Activated CD4-positive, alpha-beta memory T cell treated with anti-CD3 and anti-CD28 coated beads, Interleukin-2, amount 10 ng/mL, durations not matched to agents 7 days and 5 days (primary cell): ENCODE measurements around the gene FAM161B. TPM values are rescaled to one million over a fixed set of nuclear protein-coding genes. Genes with fewer than 3 reads are reported as not detected.
"Not testable (repeated sequence)": the region's sequence is repeated elsewhere in the genome, so short reads cannot be mapped to it uniquely, and the experiment has no call there.

Source experiments
- CTCF ChIA-PET: fragments of 350-600 bp; sonication (Branson Sonifier 250); formaldehyde crosslinking; loops from one replicate; lab custom pipeline; 2021; ENCODE audit warnings: antibody characterized with exemption, inconsistent platforms; lab: Charles Lee
- POLR2A ChIA-PET: fragments of 350-600 bp; sonication (Branson Sonifier 250); formaldehyde crosslinking; loops from one replicate; lab custom pipeline; 2021; ENCODE audit warnings: antibody characterized with exemption; lab: Charles Lee
- DNase-seq: peaks from one replicate; pipeline ENCODE4 v3.0.0-alpha.2; 2020
- H3K27ac Mint-ChIP-seq: one replicate; pipeline ENCODE4 v1.8.0; 2021; ENCODE audit warnings: mild to moderate bottlenecking, mixed read lengths
- H3K27me3 Mint-ChIP-seq: one replicate; pipeline ENCODE4 v1.8.0; 2021; ENCODE audit warnings: mixed read lengths
- H3K36me3 Mint-ChIP-seq: one replicate; pipeline ENCODE4 v1.8.0; 2021; ENCODE audit warnings: low read depth, mixed read lengths
- H3K4me1 Mint-ChIP-seq: one replicate; pipeline ENCODE4 v1.8.0; 2021; ENCODE audit warnings: mixed read lengths
- H3K4me3 Mint-ChIP-seq: one replicate; pipeline ENCODE4 v1.8.0; 2021; ENCODE audit warnings: mild to moderate bottlenecking, mixed read lengths
- H3K9me3 Mint-ChIP-seq: one replicate; pipeline ENCODE4 v1.8.0; 2021; ENCODE audit warnings: mixed read lengths
- total RNA-seq, 2 experiments: library from RNA; stranded (reverse); gene quantifications; one replicate each; pipeline ENCODE4 v1.2.3, GENCODE V29; 2021

FAM161B gene
- total RNA-seq, 2 experiments from 2014 or later: 1.8 to 2.1 TPM

DNA sequence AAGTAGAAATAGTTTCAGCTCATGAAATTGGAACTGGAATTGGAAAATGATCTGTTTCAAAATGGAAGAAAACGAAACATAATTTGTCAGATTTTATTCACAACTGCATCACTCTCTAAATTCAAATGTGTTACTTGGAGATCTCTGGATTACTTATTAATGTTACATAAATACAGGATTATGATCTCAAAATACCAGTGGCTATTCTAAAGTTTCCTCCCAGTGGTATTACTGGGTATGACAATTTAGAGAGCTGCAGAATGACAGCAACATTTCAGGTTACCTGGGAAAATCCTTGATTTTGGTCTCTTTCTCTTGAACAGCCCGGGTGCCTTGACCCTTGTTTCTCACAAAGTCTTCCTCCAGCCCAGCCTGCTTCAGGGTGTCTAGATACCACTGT is 14.2 kb downstream of the FAM161B start:
- Mint-ChIP-seq H3K27me3 (no peaks in the 10 kb centered on the region), H3K4me3 (no peak overlapping the region), H3K36me3 (peaks cover 40% of the 10 kb centered on the region), H3K4me1 (no peaks in the 10 kb centered on the region), H3K27ac (no peak overlapping the region), H3K9me3 (no peaks in the 10 kb centered on the region)
- CTCF ChIA-PET: interaction anchor here (0.7 to 1.2 kb wide), 7 partner anchors 14 to 207 kb away, joined by 3 to 5 read pairs (median 3); partner anchors contain the start of genes COQ6 and FAM161B
- POLR2A ChIA-PET: no interaction called here
- DNase-seq: no peak

DNA sequence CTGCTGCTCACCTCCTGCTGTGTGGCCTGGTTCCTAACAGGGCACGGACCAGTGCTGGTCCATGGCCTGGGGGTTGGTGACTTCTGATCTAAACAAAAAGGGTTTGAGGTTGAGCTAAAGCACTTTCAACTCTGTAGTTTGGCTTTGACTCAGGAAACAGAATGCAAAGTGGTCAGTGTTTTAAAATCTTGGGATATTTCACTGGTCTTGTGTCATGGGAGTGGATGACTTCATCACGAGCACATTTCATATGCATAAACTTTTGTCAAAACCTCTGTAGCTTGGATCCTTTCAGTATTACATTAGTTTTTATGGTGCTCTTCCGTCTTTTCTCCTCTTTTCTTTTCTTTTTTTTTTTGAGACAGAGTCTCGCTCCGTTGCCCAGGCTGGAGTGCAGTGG is 25.6 kb downstream of the FAM161B start:
- Mint-ChIP-seq H3K27ac (no peak overlapping the region), H3K4me3 (no peak overlapping the region), H3K27me3 (no peaks in the 10 kb centered on the region), H3K9me3 (no peaks in the 10 kb centered on the region), H3K4me1 (no peaks in the 10 kb centered on the region), H3K36me3 (peaks cover 77% of the 10 kb centered on the region)
- ChIA-PET POLR2A (no interaction called here), CTCF (interaction anchor here (1.1 kb wide), 1 partner anchor 115 kb away, joined by 4 read pairs; no protein-coding TSS in a partner anchor)
- DNase-seq: no peak

DNA sequence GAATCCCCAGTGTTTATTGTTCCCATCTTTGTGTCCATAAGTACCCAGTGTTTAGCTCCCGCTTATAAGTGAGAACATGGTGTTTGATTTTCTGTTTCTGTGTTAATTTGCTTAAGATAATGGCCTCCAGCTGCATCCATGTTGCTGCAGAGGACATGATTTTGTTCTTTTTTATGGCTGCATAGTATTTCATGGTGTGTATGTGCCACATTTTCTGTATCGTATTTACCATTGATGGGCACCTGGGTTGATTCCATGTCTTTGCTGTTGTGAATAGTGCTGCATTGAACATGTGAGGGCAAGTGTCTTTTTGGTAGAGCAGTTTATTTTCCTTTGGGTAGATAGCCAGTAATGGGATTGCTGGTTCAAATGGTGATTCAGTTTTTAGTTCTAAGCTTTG is 30.4 kb downstream of the FAM161B start:
- DNase-seq, H3K4me3 Mint-ChIP-seq, H3K27me3 Mint-ChIP-seq, H3K9me3 Mint-ChIP-seq, H3K27ac Mint-ChIP-seq, H3K4me1 Mint-ChIP-seq, POLR2A ChIA-PET: not testable (repeated sequence)
- H3K36me3 Mint-ChIP-seq: peaks cover 65% of the 10 kb centered on the region
- CTCF ChIA-PET: interaction anchor here (0.7 to 0.9 kb wide), 2 partner anchors 17 to 130 kb away, joined by 4 read pairs; no protein-coding TSS in a partner anchor

DNA sequence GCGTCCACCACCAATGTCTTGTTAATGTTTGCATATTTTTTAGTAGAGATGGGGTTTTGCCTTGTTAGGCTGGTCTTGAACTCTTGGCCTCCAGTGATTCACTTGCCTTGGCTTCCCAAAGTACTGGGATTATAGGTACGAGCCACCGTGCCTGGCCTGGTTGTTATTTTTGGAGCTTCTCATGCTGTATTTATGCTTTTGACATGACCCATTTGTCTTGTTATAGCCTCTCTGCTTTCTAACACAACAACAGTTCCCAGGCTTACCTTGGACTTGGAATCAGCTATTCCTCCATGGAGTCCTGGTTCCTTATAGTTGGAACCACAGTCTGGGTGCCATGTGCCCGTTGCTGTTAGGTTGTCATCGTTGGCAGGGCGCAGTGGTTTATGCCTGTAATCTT is 33.6 kb downstream of the FAM161B start:
- Mint-ChIP-seq H3K36me3 (peaks cover 63% of the 10 kb centered on the region), H3K4me1 (peaks cover 2% of the 10 kb centered on the region), H3K27ac (no peak overlapping the region), H3K4me3 (no peak overlapping the region), H3K9me3 (no peaks in the 10 kb centered on the region), H3K27me3 (no peaks in the 10 kb centered on the region)
- POLR2A ChIA-PET: interaction anchor here (0.8 kb wide), 1 partner anchor 18 kb away, joined by 3 read pairs; no protein-coding TSS in a partner anchor
- CTCF ChIA-PET: no interaction called here
- DNase-seq: no peak

DNA sequence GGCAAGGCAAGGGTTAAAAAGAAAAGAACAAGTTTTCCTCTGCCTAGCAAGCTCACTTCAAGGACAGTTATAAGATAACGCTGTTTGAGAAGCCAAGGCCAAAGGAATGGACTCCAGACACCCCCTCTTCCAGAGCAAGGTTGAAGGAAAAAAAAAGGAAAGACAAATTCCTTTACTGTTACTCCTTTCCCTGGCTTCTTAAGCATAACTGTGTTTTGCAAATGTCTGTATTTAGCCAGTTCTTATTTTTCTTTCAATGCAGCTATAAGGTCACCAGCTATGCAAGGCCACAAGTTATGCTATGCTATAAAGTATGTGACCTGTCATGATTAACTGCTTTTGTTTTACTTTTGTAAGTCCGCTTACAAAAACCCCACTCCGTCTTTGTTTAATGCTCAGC is 36.6 kb downstream of the FAM161B start:
- Mint-ChIP-seq H3K4me1 (peaks cover 6% of the 10 kb centered on the region), H3K9me3 (no peaks in the 10 kb centered on the region), H3K4me3 (no peak overlapping the region), H3K27ac (no peak overlapping the region), H3K36me3 (peaks cover 69% of the 10 kb centered on the region), H3K27me3 (no peaks in the 10 kb centered on the region)
- POLR2A ChIA-PET: no interaction called here
- CTCF ChIA-PET: interaction anchor here (0.5 kb wide), 1 partner anchor 104 kb away, joined by 3 read pairs; no protein-coding TSS in a partner anchor
- no peak for DNase-seq

DNA sequence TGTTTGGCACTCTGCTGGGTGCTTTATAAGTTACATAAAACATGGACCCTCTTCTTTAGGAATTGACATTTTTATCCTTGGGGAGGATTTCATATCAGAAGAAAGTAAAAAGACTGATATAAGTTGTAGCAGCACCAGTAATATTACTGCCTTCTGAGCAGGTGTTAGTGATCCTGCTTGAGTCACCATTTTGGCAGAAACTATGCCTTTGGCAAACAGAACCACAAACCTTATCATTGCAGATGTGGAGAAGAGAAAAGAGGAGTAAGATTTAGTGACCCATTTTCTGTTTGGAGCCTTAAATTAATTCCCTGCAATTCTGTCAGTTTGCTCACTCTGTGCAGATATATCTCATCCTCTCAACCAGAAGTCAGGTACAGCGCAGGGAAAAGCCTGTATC is 40.2 kb downstream of the FAM161B start:
- H3K4me3 Mint-ChIP-seq: no peak overlapping the region
- H3K9me3 Mint-ChIP-seq: no peaks in the 10 kb centered on the region
- no peak overlapping the region for H3K27ac Mint-ChIP-seq
- ChIA-PET POLR2A (interaction anchor here (1.3 kb wide), 1 partner anchor 23 kb away, joined by 5 read pairs; the partner anchor contains the start of gene ZNF410), CTCF (no interaction called here)
- H3K4me1 Mint-ChIP-seq: peaks cover 4% of the 10 kb centered on the region
- peaks cover 76% of the 10 kb centered on the region for H3K36me3 Mint-ChIP-seq
- no peaks in the 10 kb centered on the region for H3K27me3 Mint-ChIP-seq
- no peak for DNase-seq

DNA sequence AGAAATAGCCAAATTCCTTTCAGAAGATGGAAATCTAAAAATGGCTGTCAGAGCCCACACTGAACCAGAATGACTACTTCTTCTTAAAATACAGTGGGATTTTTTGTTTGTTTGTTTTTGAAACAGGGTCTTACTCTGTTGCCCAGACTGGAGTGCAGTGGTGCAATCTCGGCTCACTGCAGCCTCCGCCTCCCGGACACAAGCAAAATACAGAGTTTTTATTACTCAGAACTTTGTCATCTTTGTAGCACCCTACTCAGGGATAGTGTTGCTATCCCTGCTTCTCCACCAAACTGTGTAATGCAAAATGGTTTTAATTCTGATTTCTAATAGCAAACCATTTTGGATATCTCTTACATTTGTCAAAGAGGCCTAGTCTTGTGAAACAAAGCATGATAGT is 46.9 kb downstream of the FAM161B start:
- ChIA-PET POLR2A (no interaction called here), CTCF (no interaction called here)
- Mint-ChIP-seq H3K4me3 (no peak overlapping the region), H3K36me3 (peaks cover 55% of the 10 kb centered on the region), H3K27me3 (no peaks in the 10 kb centered on the region), H3K9me3 (no peaks in the 10 kb centered on the region), H3K27ac (no peak overlapping the region), H3K4me1 (no peaks in the 10 kb centered on the region)
- DNase-seq: no peak

DNA sequence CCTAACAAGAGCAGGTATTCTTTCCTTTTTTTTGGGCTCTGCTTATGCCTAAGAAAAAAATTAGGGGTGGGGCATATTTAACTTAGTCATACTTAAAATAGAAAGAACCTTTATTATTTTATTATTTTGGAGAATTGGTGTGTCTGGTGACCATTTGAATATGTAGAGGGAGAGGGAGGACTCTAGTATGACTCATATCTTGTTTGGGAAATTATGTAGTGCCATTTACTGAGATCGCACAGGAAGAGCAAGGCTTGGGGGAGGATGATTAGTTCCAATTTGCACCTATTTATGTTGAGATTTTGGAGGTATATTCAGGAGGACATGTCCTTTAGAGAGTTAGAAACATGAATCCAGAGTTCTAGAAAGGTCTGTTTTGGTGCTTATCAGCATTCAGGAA is 53.4 kb downstream of the FAM161B start:
- H3K36me3 Mint-ChIP-seq: peaks cover 59% of the 10 kb centered on the region
- no peaks in the 10 kb centered on the region for H3K9me3 Mint-ChIP-seq
- peaks cover 18% of the 10 kb centered on the region for H3K4me1 Mint-ChIP-seq
- ChIA-PET CTCF (no interaction called here), POLR2A (interaction anchor here (1.2 to 2.6 kb wide), 2 partner anchors 9 to 53 kb away, joined by 3 to 23 read pairs; partner anchors contain the start of genes COQ6, FAM161B and ZNF410)
- no peak overlapping the region for H3K4me3 Mint-ChIP-seq
- H3K27me3 Mint-ChIP-seq: no peaks in the 10 kb centered on the region
- no peak overlapping the region for H3K27ac Mint-ChIP-seq
- DNase-seq: no peak

DNA sequence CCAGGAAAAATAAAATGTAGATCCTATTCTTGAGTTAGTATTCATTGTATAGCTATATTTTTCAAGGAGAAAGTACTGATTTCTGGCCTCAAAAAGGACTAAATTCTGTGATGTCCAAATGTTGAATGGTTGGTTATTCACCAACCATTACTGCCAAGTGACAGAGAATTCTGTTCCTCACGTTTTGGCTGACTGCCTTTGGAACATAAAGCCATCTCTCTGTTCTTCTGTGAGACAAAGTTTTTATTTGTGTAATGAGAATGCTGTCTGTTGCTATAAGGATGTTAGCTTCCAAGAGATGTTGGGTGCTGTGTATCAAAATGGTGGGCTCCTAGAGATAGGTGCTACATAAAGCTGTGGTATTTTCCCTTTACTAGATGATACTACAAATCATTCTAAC is 54.0 kb downstream of the FAM161B start:
- no peaks in the 10 kb centered on the region for H3K27me3 Mint-ChIP-seq
- H3K27ac Mint-ChIP-seq: peak overlapping the region; percentile 6
- ChIA-PET CTCF (no interaction called here), POLR2A (interaction anchor here (0.7 to 2.6 kb wide), 3 partner anchors 9 to 24 kb away, joined by 3 to 23 read pairs (median 3); partner anchors contain the start of gene ZNF410)
- peaks cover 21% of the 10 kb centered on the region for H3K4me1 Mint-ChIP-seq
- H3K36me3 Mint-ChIP-seq: peaks cover 56% of the 10 kb centered on the region
- no peaks in the 10 kb centered on the region for H3K9me3 Mint-ChIP-seq
- no peak for DNase-seq
- H3K4me3 Mint-ChIP-seq: no peak overlapping the region

DNA sequence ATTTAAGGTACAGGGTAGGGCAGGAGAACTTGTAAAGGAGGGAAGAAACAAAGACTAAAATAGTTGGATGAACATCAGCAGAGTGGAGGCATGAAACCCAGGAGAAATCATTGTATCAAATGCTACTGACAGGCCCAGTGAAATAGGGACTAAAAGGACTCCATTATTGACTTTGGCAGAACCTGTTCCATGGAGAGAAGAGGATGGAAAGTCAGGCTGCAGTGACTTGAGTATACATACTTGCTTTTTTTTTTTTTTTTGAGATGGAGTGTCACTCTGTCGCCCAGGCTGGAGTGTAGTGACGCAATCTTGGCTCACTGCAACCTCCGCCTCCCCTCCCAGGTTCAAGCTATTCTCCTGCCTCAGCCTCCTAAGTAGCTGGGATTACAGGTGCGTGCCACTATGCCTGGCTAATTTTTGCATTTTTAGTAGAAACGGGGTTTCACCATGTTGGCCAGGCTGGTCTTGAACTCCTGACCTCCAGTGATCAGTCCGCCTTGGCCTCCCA is 55.7 kb downstream of the FAM161B start:
- DNase-seq, H3K27me3 Mint-ChIP-seq, POLR2A ChIA-PET, H3K9me3 Mint-ChIP-seq, H3K4me3 Mint-ChIP-seq: not testable (repeated sequence)
- Mint-ChIP-seq H3K36me3 (peaks cover 50% of the 10 kb centered on the region), H3K4me1 (peaks cover 30% of the 10 kb centered on the region), H3K27ac (peak overlapping the region; percentile 2)
- CTCF ChIA-PET: interaction anchor here (1.0 kb wide), 1 partner anchor 8 kb away, joined by 3 read pairs; no protein-coding TSS in a partner anchor

DNA sequence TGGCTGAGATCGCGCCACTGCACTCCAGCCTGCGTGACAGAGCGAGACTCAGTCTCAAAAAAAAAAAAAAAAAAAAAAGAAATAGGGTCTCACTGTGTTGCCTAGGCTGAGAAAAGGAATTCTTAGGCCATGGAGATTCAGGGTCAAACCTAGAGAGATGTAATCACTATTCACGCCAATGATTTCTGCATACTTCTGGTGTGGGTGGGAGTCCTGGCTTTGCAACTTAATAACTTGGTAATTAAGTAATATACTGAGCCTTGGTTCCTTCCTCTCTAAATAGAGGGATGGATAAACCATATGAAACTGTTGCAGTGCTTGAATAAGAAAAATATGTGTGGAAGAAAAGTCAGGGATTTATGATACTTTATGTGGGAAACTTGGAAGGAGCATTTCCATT is 60.5 kb downstream of the FAM161B start:
- no peaks in the 10 kb centered on the region for H3K9me3 Mint-ChIP-seq
- no peaks in the 10 kb centered on the region for H3K27me3 Mint-ChIP-seq
- no peak overlapping the region for H3K4me3 Mint-ChIP-seq
- CTCF ChIA-PET: no interaction called here
- peaks cover 29% of the 10 kb centered on the region for H3K36me3 Mint-ChIP-seq
- H3K27ac Mint-ChIP-seq: no peak overlapping the region
- POLR2A ChIA-PET: no interaction called here
- H3K4me1 Mint-ChIP-seq: peaks cover 57% of the 10 kb centered on the region
- DNase-seq: no peak

DNA sequence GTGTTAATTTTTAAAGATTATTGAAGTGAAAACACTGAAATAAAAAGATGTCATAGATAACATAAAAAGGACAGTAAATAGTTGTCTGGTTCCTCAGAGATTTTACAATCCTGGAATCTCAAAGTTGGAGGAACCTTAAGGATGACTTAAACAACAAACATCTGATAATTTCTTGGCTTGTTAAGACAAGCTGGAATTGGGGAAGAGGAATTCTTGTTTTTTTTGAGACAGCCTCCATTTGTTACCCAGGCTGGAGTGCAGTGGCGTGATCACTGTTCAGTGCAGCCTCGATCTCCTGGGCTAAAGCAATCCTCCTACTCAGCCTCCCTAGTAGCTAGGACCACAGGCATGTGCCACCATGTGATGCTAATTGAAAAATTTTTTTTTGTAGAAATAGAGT is 60.9 kb downstream of the FAM161B start:
- POLR2A ChIA-PET: no interaction called here
- Mint-ChIP-seq H3K27ac (peak overlapping the region; percentile 7), H3K4me3 (peak overlapping the region; percentile 96), H3K27me3 (no peaks in the 10 kb centered on the region), H3K36me3 (peaks cover 26% of the 10 kb centered on the region), H3K9me3 (no peaks in the 10 kb centered on the region), H3K4me1 (peaks cover 57% of the 10 kb centered on the region)
- DNase-seq: no peak
- CTCF ChIA-PET: interaction anchor here (1.5 kb wide), 1 partner anchor 129 kb away, joined by 4 read pairs; a partner anchor contains a TSS

DNA sequence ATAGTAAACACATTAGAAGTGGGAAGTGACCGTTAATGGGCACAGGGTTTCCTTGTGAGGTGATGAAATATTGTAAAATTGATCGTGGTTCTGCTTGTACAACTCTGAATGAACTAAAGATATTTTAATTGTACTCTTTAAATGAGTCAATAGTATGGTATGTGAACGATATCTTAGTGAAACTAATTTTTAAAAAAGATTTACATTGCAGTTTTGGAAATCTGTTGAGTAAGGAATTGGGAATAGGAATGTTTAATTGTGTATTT is 61.5 kb downstream of the FAM161B start:
- DNase-seq: no peak
- ChIA-PET POLR2A (interaction anchor here (1.2 to 3.2 kb wide), 6 partner anchors 8 to 130 kb away, joined by 3 to 35 read pairs (median 22); partner anchors contain the start of gene PTGR2), CTCF (interaction anchor here (1.5 kb wide), 1 partner anchor 128 kb away, joined by 4 read pairs; a partner anchor contains a TSS)
- Mint-ChIP-seq H3K9me3 (no peaks in the 10 kb centered on the region), H3K36me3 (peaks cover 22% of the 10 kb centered on the region), H3K27ac (peak overlapping the region; percentile 94), H3K4me1 (peaks cover 55% of the 10 kb centered on the region), H3K27me3 (no peaks in the 10 kb centered on the region), H3K4me3 (peak overlapping the region; percentile 96)
